ENCODE data around the gene ZNF423. TPM values are rescaled to one million over a fixed set of nuclear protein-coding genes. Genes with fewer than 3 reads are reported as not detected.

The ZNF423 gene
- total RNA-seq, 2 experiments from 2014 or later, result not detected

DNA sequence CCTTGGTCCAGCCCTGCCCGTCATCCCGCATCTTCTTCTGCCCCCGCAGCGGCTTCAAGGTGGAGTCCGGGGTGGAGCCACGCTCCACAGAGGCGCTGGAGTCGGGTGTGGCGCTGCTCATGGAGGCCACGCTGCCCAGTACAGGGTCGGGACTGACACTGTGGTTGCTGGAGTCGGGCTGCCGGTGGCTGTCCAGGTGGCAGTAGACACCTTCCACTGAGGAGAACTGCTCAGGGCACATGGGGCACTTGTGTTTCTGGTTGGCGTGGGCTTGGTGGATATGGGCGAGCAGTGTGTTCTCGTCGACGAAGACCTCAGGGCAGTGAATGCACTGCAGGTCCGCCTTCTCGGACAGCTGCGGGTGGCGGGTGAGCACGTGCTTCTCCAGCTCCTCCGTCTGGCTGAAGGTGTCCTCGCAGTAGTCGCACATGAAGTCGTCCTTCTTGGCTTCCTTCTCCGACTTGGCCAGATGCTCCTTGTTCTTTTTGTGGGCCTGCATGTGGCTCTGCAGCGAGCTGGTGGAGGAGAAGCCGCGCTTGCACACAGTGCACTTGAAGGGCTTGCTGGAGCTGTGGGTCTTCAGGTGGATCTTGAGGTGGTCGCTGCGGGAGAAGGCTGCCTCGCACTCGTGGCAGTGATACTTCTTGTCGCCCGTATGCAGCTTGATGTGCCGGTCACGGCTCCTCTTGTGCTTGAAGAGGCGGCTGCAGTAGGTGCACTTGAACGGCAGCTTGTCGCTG is 217.8 kb downstream of the ZNF423 start:
- Mint-ChIP-seq H3K4me3 (no peak overlapping the region), H3K27ac (no peak overlapping the region), H3K36me3 (ENCODE audit: low read depth) (no peaks in the 10 kb centered on the region), H3K9me3 (ENCODE audit: low read depth) (no peaks in the 10 kb centered on the region), H3K27me3 (peaks cover 2% of the 10 kb centered on the region), H3K4me1 (no peaks in the 10 kb centered on the region)
- DNase-seq (no peak), ATAC-seq (no peak)
- ChIA-PET POLR2A (no interaction called here), CTCF (no interaction called here)
- intact Hi-C loops (cut with DNase I, micrococcal nuclease), result no loop called here

DNA sequence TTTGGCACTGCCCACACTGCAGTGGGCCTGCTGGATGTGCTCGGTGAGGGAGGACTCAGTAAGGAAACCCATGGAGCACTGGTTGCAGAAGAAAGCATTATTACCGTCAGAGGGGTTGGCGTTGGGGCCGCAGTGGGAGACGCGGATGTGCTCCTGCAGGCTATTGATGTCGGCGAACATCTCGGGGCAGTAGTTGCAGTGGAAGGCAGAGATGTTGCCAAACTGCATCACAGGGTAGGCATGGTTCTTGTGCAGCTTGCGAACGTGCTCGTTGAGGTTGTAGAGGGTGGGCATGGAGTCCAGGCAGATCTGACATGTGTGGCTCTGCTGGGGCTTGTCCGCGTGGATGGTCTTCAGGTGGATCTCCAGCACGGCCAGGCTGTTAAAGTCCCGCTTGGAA is 218.4 kb downstream of the ZNF423 start:
- Mint-ChIP-seq H3K4me3 (no peak overlapping the region), H3K9me3 (ENCODE audit: low read depth) (no peaks in the 10 kb centered on the region), H3K27ac (no peak overlapping the region), H3K27me3 (peaks cover 2% of the 10 kb centered on the region), H3K4me1 (no peaks in the 10 kb centered on the region), H3K36me3 (ENCODE audit: low read depth) (no peaks in the 10 kb centered on the region)
- POLR2A ChIA-PET, result no interaction called here
- CTCF ChIA-PET, result no interaction called here
- DNase-seq (no peak), ATAC-seq (no peak)
- intact Hi-C loops (cut with DNase I, micrococcal nuclease), result no loop called here

DNA sequence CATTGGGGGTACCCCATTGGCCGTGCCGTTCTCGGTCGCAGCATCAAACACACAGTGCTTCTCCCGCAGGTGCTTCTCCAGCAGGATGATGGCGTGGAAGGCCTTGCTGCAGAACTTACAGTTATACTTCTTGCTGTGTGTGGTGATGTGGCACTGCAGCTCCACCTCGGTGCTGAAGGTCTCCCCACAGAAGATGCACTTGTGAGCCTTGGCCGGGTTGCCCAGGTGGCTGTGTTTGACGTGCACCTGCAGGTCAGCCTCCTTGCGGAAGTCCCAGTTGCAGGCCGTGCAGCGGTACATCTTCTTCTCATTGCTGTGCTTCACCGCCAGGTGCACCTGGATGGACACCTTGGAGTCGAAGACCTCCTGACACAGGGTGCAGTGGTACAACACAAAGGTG is 219.3 kb downstream of the ZNF423 start:
- intact Hi-C loops (cut with DNase I, micrococcal nuclease), result no loop called here

DNA sequence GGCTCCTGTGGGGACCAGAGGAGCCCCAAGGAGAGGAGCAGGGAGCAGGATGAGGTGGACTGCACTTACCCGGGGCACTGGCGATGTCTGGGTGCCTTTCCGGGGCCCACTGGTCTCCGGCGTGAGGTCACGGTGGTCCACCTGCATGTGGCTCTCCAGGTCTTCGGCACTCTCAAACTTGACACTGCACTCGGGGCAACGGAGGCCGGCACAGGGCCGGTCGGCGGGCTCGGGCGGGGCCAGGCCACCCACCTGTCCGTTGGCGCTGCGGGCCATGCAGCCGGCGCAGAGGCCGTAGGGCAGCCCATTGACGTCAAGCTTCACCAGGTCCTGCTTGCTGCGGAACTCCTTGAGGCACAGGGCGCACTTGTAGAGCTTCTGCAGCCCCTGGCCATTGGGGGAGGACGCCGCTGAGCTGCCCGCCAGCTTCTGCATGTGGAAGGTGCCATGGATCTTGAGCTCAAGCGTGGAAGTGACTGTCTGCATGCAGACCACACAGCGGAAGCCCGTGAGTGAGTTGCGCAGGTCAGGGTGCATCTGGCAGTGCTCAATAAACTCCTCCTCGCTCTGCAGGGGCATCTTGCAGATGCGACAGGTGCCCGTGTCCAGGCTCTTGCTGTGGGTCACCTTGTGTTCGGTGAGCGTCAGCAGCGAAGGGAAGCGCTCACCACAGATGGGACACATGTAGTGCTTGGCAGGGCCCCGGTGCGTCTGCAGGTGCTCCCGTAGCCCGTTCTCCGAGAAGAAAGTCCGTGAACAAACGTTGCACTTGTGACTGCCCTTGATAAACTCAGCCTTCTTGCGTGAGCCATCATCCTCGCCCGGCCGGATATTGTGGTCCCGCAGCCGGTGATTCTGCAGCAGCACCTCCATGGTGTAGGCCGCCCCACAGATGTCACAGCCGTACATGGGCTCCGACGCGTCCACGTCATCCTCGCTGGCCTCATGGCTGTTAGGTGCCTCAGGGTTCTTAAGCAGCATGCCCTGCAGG is 220.0 kb downstream of the ZNF423 start:
- intact Hi-C loops (cut with DNase I, micrococcal nuclease), result no loop called here
- CTCF ChIA-PET, result interaction anchor here (0.6 kb wide), 1 partner anchor 1864 kb away, joined by 3 read pairs; no protein-coding TSS in a partner anchor
- no peaks in the 10 kb centered on the region for H3K4me1 Mint-ChIP-seq
- H3K4me3 Mint-ChIP-seq, result no peak overlapping the region
- no peak for DNase-seq
- POLR2A ChIA-PET, result interaction anchor here (0.6 kb wide), 1 partner anchor 108 kb away, joined by 3 read pairs; no protein-coding TSS in a partner anchor
- H3K27ac Mint-ChIP-seq, result no peak overlapping the region
- no peak for ATAC-seq
- no peaks in the 10 kb centered on the region for H3K36me3 Mint-ChIP-seq (ENCODE audit: low read depth)
- H3K27me3 Mint-ChIP-seq, result peaks cover 2% of the 10 kb centered on the region
- H3K9me3 Mint-ChIP-seq (ENCODE audit: low read depth), result no peaks in the 10 kb centered on the region

More for the DNA sequence above, 219.3 kb downstream of the ZNF423 start:
- Mint-ChIP-seq H3K9me3 (ENCODE audit: low read depth) (no peaks in the 10 kb centered on the region), H3K36me3 (ENCODE audit: low read depth) (no peaks in the 10 kb centered on the region), H3K4me1 (no peaks in the 10 kb centered on the region), H3K4me3 (no peak overlapping the region), H3K27me3 (peaks cover 2% of the 10 kb centered on the region), H3K27ac (no peak overlapping the region)
- CTCF ChIA-PET, result interaction anchor here (0.6 kb wide), 1 partner anchor 1865 kb away, joined by 3 read pairs; no protein-coding TSS in a partner anchor
- DNase-seq (no peak), ATAC-seq (no peak)
- POLR2A ChIA-PET, result no interaction called here

DNA sequence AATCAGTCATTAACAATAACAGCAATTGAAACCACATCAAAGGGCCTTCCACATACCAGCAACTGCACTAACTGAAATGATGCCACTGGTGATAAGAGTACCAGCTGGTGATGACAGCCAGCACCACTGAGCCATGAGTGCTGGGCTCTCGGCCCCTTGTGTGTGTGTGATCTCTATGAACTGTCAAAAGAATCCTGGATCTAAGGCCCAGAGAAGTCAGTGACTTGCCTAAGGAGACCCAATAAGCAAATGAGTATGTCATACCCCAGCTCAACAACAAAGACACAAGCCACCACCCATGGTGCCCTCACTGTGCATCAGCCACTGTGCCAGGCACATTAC is 220.9 kb downstream of the ZNF423 start:
- Mint-ChIP-seq H3K9me3 (ENCODE audit: low read depth) (no peaks in the 10 kb centered on the region), H3K27me3 (no peaks in the 10 kb centered on the region), H3K4me3 (no peak overlapping the region), H3K4me1 (no peaks in the 10 kb centered on the region), H3K36me3 (ENCODE audit: low read depth) (no peaks in the 10 kb centered on the region), H3K27ac (no peak overlapping the region)
- intact Hi-C loops (cut with DNase I, micrococcal nuclease), result no loop called here
- CTCF ChIA-PET, result no interaction called here
- no peak for ATAC-seq
- POLR2A ChIA-PET, result no interaction called here
- DNase-seq, result no peak

DNA sequence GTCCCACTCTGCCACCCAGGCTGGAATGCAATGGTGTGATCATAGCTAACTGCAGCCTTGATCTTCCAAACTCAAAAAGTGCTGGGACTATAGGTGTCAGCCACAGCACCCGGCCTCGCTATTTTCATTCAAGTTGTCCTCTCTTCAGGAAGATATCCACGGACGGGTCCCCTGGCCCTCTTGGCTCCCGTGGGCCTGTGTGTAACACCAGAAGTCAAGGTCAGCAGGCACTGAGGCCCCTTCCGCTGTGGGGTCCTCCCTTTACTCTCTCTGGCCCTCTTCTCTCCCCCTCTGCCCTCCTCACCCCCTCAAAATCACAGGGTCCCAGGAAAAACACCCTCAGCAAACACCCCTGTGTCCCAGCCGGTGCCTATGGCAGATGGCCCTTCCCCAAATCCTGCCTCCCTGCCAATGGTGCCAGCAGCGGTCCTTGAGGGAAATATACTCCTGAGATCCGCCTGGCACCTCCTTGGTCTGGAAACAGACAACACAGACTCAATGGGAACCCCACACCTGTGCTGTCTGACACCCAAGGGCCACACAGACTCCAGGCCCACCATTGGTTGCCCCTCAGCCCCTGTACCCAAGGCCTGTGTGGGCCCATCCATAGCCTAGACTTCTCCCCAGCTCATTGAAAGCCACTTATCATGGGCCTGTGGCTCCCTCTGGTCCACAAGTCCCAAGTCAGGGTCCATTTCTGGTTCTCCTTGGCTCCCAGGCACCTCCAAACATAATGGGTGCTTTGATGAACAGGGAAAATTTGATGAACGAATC is 221.5 kb downstream of the ZNF423 start:
- Mint-ChIP-seq H3K27ac (no peak overlapping the region), H3K4me1 (no peaks in the 10 kb centered on the region), H3K9me3 (ENCODE audit: low read depth) (no peaks in the 10 kb centered on the region), H3K36me3 (ENCODE audit: low read depth) (no peaks in the 10 kb centered on the region), H3K27me3 (no peaks in the 10 kb centered on the region), H3K4me3 (no peak overlapping the region)
- POLR2A ChIA-PET, result no interaction called here
- intact Hi-C loops (cut with DNase I, micrococcal nuclease), result no loop called here
- CTCF ChIA-PET, result no interaction called here
- DNase-seq (no peak), ATAC-seq (no peak)

DNA sequence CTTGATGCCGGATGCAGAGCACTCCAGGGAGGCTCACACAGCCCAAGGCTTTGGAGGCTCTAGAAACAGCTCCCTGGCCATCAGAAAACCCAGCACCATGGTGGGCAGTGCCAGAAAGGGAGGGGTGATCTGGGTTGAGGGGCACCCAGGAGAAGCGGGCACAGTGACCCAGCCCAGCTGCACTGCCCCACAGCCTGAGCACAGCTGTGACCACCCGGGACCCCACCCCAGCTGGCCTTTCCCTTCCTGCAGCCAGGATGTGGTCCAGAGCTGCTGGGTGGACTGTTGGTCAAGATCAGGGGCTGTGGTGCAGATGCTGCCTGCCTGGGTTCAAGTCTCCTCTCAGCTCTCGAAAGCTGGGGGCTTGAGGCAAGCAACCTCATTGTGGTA is 223.1 kb downstream of the ZNF423 start:
- DNase-seq, result no peak
- H3K4me3 Mint-ChIP-seq, result no peak overlapping the region
- H3K4me1 Mint-ChIP-seq, result no peaks in the 10 kb centered on the region
- POLR2A ChIA-PET, result no interaction called here
- H3K36me3 Mint-ChIP-seq (ENCODE audit: low read depth), result no peaks in the 10 kb centered on the region
- no peaks in the 10 kb centered on the region for H3K9me3 Mint-ChIP-seq (ENCODE audit: low read depth)
- CTCF ChIA-PET, result interaction anchor here (0.6 kb wide), 1 partner anchor 40 kb away, joined by 3 read pairs; no protein-coding TSS in a partner anchor
- intact Hi-C loops (cut with DNase I, micrococcal nuclease), result no loop called here
- ATAC-seq, result no peak
- H3K27me3 Mint-ChIP-seq, result no peaks in the 10 kb centered on the region
- no peak overlapping the region for H3K27ac Mint-ChIP-seq

DNA sequence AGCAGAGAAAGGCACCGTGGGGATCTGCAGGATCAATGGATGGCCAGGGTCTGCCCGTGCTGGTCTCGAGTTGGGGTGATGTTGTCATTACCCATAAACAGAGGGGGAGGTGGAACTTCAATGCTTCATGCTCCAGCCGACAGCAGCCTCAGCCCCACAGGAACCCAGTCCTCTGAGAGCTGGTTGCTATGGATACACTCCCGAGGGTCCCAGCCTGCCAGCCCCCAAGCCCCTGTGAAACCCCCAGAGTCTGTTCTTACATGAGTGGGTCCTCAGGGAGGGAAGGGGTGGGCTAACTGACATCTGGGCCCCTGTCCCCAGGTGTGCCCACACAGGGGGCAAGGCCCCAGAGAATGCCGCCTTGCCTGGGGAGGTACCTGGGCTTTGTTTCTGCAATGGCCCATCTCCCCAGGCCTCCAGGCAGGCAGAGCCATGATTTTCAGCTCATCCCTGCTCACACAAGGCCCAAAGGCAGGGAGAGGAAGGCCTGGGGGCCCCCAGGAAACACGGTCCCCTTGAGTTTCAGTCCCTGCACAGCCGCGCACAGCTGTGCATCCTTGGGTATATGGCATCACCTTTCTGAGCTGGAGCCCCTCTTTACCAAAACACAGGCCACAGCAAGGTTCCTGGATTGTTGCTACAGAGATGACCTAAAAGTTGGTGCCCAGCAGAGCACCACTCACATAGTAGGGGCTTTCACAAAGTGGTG is 223.7 kb downstream of the ZNF423 start:
- POLR2A ChIA-PET, result no interaction called here
- Mint-ChIP-seq H3K4me1 (no peaks in the 10 kb centered on the region), H3K9me3 (ENCODE audit: low read depth) (no peaks in the 10 kb centered on the region), H3K27me3 (no peaks in the 10 kb centered on the region), H3K36me3 (ENCODE audit: low read depth) (no peaks in the 10 kb centered on the region), H3K4me3 (no peak overlapping the region), H3K27ac (no peak overlapping the region)
- DNase-seq, result no peak
- CTCF ChIA-PET, result interaction anchor here (0.6 kb wide), 1 partner anchor 39 kb away, joined by 3 read pairs; no protein-coding TSS in a partner anchor
- no peak for ATAC-seq
- intact Hi-C loops (cut with DNase I, micrococcal nuclease), result no loop called here

DNA sequence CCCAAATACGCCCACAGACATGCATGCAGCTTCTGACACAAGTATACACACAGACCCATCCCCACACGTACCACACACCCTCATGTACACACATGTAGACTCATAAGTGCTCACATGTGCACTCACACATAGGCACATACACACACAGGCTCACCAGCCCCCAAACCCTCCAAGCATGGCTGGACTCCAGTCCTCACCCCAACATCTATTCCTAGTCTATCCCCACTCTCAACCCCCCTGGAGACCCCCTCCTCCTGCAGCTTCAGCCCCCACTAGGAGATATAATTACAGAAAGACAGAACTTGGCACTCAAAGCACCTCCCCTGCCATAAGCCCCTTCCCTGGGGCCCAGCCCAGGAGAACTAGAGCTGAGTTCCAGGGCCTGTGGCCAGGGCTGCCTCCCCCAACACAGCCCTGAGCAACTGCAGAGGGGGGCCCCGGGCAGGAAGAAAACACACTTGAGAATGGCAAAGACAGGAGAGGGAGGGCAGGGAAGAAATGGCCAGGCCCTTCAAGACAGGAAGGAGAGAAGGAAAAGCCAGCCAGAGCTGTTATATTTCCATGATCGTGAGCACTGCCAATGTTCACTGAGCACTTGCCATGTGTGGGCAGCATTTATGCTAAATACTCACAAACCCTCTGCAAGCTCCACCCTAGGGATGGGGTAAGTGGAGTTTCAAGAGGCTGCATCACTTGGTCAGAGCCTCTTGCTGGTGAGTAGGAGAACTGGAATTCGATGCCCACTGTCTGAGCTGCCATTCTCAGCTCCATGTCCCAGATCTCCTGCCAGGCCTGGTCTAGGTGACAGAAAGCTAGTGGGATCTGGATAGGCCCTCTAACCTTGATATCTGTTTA is 224.5 kb downstream of the ZNF423 start:
- ATAC-seq, result no peak
- Mint-ChIP-seq H3K27ac (no peak overlapping the region), H3K27me3 (no peaks in the 10 kb centered on the region), H3K36me3 (ENCODE audit: low read depth) (no peaks in the 10 kb centered on the region), H3K4me1 (no peaks in the 10 kb centered on the region), H3K9me3 (ENCODE audit: low read depth) (no peaks in the 10 kb centered on the region), H3K4me3 (no peak overlapping the region)
- ChIA-PET CTCF (no interaction called here), POLR2A (no interaction called here)
- no peak for DNase-seq
- intact Hi-C loops (cut with DNase I, micrococcal nuclease), result no loop called here

DNA sequence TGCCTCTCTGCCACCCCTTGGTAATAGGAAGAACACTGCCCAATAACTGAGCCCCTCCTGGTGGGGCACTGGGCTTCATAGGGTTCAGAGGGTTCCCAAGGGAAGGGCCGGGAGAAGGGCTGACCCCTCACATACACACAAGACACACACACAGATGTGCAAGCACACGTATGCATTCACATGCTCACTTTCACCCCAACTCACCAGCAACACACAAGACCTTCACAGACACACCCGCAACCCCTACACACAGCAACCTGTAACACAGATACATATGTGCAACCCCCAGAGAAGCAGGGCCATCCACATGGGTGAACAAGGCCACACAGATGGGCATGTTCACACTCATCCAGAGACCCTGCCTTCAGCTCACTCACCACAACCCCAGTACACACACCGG is 225.1 kb downstream of the ZNF423 start:
- Mint-ChIP-seq H3K4me3 (no peak overlapping the region), H3K36me3 (ENCODE audit: low read depth) (no peaks in the 10 kb centered on the region), H3K9me3 (ENCODE audit: low read depth) (no peaks in the 10 kb centered on the region), H3K27ac (no peak overlapping the region), H3K4me1 (no peaks in the 10 kb centered on the region), H3K27me3 (no peaks in the 10 kb centered on the region)
- POLR2A ChIA-PET, result no interaction called here
- DNase-seq (no peak), ATAC-seq (no peak)
- intact Hi-C loops (cut with DNase I, micrococcal nuclease), result no loop called here
- CTCF ChIA-PET, result no interaction called here

All from activated CD4-positive, alpha-beta T cell treated with anti-CD3 and anti-CD28 coated beads for 36 hours (primary cell).